Fibroblast of lung (primary cell): Measurements from ENCODE around the gene GSN.

Experiments
- CTCF ChIP-seq, 2 donors: IDR thresholded peaks in 1 of 2; conservative IDR thresholded peaks in 1 of 2; 1 replicate in 1 of 2; 2 replicates in 1 of 2; pipeline ENCODE4 v1.5.1; 2011 to 2012; ENCODE audit warnings: low read length in 2 of 2, control low read depth in 1 of 2, inconsistent platforms in 1 of 2, low read depth in 1 of 2, mild to moderate bottlenecking in 1 of 2
- EZH2 ChIP-seq: IDR thresholded peaks from 2 replicates; pipeline ENCODE4 v1.5.1; 2012; ENCODE audit warnings: low read length, control low read depth, mild to moderate bottlenecking; ENCODE audit errors: missing control alignments

- no peak for TF ChIP-seq CTCF (conservative IDR thresholded peaks at IDR 0.05 in 1 of 2, IDR thresholded peaks at IDR 0.05 in 1 of 2; ENCODE audit: low read depth in 1 of 2, low read length in 2 of 2)
- no peak for TF ChIP-seq EZH2
Observed at GRCh38 chr9:121368138-121368522, 100.2 kb downstream of the GSN start.
